Heart left ventricle (tissue), 13 donors: ENCODE data around the gene ADARB1.

ENCODE experiments used
- POLR2A ChIP-seq, 2 donors: fragments of 450-650 bp; IDR thresholded peaks; one replicate each; pipeline ENCODE4 v1.6.1; 2017; ENCODE audit warnings: antibody characterized with exemption in 2 of 2, mild to moderate bottlenecking in 2 of 2, moderate library complexity in 2 of 2
- TF ChIP-seq, protein P1 (sequence below), 12 donors: fragments of 200-600 bp; sonication (generic) in 4 of 12; IDR thresholded peaks; one replicate each; pipeline versions ENCODE4 v1.5.0 to v1.8.0; 2018 to 2022; ENCODE audit warnings: antibody characterized with exemption in 12 of 12, mild to moderate bottlenecking in 5 of 12
- donor health status: ischemic (EF 13 %, LVEDD 7.1; RV severe dilation, severe dysfunction).
- donor health status: DM: no; HTN: yes; CAD: no.
- donor health status: DM: no; HTN: no; CAD: no.
- donor health status: ischemic (EF 25% LVEDD 6.9; RV normal size, moderate dysfunction).
- donor health status: ischemic (EF 25% LVEDD 5.7; RV mildly dilated, moderate dysfunction).
- donor health status: ischemic (EF 35%, LVEDD 5.7; RV mildly dilated, moderate dysfunction).
- donor health status: nonischemic (EF 11% LVEDD 7.7; RV severe dilation, severe dysfunction).
- donor health status: DM: yes; HTN: yes; CAD: no.
- donor health status: PGD.
- donor health status: ischemic (EF 29% LVEDD 5.4; RV normal size, mild dysfunction).
- donor health status: nonischemic (EF 23%, LVEDD 6.1; RV moderate dilation, normal function).

DNA sequence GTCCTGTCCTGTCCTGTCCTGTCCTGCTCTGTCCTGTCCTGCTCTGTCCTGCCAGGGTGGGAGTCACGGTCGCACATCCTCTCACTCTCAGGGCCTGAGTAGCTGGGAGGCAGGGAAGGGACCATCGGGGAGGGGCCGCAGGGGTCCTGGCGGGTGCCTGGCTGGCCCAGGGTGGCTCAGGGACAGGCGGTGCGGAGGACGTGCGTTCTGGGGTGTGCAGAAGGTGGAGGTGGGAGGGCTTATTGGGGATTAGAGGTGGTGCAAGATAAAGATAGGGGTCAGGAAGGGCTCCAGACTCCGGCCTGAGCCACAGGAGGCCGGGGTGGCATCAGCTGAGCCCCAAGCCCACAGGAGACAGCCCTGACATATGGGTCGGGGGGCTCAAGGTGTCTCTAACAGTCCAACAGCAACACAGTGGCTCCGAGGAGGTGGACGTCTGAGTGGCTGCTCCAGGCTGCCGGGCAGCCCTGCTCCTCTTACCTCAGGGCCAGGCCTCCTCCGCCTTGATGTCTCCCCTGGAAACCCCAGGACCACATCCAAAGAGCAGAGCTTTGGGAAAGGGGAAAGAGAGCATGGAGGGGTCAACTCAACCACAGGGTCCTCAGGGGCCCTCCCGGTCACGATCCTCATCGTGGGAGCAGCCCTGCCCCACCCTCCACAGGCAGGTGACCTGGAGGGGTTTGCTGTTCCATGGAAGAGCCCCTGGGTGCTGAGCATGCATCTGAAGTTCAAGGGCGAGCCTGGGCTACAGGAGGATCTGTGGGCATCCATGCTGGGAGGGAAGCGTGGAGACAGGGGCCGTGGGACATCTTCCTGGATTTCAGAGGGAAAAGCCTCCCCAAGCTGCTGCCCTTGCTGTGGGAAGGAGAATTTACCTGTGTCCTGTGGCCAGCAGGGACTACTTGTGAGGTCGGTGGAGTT is 39.6 kb upstream of the ADARB1 start:
- TF ChIP-seq, protein P1, sequence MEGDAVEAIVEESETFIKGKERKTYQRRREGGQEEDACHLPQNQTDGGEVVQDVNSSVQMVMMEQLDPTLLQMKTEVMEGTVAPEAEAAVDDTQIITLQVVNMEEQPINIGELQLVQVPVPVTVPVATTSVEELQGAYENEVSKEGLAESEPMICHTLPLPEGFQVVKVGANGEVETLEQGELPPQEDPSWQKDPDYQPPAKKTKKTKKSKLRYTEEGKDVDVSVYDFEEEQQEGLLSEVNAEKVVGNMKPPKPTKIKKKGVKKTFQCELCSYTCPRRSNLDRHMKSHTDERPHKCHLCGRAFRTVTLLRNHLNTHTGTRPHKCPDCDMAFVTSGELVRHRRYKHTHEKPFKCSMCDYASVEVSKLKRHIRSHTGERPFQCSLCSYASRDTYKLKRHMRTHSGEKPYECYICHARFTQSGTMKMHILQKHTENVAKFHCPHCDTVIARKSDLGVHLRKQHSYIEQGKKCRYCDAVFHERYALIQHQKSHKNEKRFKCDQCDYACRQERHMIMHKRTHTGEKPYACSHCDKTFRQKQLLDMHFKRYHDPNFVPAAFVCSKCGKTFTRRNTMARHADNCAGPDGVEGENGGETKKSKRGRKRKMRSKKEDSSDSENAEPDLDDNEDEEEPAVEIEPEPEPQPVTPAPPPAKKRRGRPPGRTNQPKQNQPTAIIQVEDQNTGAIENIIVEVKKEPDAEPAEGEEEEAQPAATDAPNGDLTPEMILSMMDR (IDR thresholded peaks at IDR 0.05), result no peak
- no peak for TF ChIP-seq POLR2A (IDR thresholded peaks at IDR 0.05)
